ENCODE results near the gene RASD2. TPM values are rescaled to one million over a fixed set of nuclear protein-coding genes. Genes with fewer than 3 reads are reported as not detected.
"Not testable (repeated sequence)": the region's sequence is repeated elsewhere in the genome, so short reads cannot be mapped to it uniquely, and the experiment has no call there.

The RASD2 gene, protein sequence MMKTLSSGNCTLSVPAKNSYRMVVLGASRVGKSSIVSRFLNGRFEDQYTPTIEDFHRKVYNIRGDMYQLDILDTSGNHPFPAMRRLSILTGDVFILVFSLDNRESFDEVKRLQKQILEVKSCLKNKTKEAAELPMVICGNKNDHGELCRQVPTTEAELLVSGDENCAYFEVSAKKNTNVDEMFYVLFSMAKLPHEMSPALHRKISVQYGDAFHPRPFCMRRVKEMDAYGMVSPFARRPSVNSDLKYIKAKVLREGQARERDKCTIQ
- 0.73 TPM for polyA plus RNA-seq (2013, experiment 1 of 2; ENCODE audit: insufficient read length)
- 1.0 TPM for polyA plus RNA-seq (2013, experiment 2 of 2; ENCODE audit: insufficient read length)

DNA sequence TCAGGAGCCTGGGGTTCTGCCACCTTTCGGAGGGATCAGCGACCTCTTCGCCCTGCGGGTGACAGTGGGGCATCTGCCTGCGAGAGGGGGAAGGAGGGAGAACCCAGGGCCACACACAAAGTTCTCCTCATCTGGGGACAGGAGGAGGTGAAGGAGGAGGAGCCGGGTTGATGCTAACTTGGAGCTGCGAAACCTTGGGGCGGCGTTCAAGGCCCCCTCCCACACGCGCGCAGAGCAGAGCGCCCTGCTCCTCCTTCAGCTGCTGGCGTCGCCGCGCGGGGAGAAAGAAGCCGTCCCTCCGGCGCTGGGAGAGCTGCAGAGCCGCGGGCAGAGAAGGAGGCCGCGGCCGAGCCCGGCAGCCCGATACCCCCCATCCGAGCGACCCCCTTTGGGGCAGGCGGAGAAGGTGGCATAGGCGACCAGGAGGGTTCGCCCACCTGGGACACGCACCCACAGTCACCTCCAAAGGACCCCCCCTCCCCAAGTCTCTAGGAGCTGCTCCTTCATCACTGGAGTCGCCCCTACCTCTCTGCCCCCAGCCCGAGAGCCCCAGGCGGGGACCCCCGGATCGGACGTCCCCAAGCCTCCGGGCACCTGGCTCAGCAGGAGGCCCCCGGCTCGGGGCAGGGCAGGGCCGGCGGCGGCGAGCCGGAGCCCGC is at the start of gene RASD2:
Gene RASD2 (plus strand): TSS at position 237 of the 659 bp plus-strand sequence. CDS start 5,979 bp downstream, outside the sequence.
- DNase-seq, result no peak

DNA sequence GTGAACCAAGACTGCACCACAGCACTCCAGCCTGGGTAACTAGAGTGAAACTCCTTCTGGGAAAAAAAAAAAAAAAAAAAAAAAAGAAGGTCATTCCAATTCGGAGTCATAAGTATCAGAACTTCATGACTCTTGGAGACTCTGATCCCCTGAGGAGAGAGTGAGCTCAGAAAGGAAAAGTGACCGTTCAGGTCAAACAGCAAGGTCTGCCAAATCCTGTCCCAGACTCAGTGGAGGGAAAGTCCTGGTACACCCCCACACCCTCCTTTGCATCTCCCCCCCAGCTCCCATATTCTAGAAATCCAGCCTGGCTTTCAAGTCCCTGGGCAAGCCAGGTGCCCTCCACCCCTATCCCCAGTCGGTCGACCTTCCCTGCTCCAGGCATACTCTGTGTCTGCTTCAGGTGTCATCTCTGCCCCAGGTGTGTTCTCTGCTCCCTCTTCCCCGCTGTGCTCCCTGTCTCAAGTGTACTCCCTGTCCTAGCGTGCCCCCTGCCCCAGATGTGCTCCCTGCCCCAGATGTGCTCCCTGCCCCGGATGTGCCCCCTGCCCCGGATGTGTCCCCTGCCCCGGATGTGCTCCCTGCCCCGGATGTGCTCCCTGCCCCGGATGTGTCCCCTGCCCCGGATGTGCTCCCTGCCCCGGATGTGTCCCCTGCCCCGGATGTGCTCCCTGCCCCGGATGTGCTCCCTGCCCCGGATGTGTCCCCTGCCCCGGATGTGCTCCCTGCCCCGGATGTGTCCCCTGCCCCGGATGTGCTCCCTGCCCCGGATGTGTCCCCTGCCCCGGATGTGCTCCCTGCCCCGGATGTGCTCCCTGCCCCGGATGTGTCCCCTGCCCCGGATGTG is 49.3 kb upstream of the RASD2 start:
- DNase-seq, result not testable (repeated sequence)

DNA sequence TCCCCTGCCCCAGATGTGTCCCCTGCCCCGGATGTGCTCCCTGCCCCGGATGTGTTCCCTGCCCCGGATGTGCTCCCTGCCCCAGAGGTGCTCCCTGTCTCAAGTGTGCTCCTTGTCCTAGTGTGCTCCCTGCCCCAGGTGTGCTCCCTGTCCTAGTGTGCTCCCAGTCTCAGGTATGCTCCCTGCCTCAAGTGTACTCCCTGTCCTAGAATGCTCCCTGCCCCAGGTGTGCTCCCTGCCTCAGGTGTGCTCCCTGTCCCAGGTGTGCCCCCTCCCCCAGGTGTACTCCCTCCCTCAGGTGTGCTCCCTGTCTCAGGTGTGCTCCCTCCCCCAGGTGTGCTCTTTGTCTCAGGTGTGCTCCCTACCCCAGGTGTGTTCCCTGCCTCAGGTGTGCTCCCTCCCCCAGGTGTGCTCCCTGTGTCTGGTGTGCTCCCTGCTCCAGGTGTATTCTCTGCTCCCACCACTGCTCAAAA is 48.7 kb upstream of the RASD2 start:
- DNase-seq, result no peak

DNA sequence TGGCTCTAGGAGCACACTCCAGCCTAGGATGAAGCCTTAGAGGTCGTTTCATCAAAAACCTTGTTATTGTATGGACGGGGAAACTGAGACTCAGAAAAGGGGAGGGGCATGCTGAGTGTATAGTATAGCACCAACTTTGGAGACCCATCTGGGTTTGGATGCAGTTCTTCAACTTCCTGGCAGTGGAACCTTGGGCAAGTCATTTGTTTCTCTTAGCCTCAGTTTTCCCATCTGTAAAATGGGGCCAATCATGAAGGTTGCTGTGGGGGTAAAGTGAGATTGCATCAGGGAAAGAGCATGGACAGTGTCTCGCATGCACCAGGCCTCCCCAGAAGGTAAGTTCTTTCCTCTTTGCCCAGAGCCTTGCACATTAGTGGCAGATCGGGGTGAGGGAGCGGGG is 47.6 kb upstream of the RASD2 start:
- no peak for DNase-seq

DNA sequence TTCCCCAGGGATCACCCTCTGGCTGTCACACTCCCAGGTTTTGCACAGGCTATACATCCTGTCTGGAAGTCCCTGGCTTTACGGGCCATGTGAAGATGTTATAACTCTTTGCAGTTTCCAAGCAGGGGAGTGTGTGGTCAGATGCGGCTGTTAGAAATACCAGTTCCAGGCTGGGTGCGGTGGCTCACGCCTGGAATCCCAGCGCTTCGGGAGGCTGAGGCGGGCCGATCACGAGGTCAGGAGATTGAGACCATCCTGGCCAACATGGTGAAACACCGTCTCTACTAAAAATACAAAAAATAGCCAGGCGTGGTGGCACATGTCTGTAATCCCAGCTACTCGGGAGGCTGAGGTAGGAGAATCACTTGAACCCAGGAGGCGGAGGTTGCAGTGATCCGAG is 44.9 kb upstream of the RASD2 start:
- not testable (repeated sequence) for DNase-seq

DNA sequence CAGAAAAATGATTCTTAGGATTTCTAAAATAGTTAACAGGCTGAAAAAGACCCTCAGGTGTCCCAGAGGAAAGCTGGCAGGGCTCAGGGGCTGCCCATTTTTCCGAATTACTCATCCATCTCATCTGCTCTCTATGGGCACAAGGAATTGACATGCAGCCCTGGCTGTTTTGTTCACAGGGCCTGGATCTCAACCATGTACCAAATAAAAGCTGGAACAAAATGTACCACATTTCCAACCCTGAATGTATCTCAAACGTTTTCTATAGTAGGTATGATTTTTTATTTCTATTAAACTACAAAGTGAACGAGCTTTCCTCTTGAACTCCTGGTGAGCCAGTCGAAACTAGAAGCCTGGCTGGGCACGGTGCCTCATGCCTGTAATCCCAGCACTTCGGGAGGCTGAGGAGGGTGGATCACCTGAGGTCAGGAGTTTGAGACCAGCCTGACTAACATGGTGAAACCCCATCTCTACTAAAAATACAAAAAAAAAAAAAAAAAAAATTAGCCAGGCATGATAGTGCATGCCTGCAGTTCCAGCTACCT is 43.8 kb upstream of the RASD2 start:
- no peak for DNase-seq

DNA sequence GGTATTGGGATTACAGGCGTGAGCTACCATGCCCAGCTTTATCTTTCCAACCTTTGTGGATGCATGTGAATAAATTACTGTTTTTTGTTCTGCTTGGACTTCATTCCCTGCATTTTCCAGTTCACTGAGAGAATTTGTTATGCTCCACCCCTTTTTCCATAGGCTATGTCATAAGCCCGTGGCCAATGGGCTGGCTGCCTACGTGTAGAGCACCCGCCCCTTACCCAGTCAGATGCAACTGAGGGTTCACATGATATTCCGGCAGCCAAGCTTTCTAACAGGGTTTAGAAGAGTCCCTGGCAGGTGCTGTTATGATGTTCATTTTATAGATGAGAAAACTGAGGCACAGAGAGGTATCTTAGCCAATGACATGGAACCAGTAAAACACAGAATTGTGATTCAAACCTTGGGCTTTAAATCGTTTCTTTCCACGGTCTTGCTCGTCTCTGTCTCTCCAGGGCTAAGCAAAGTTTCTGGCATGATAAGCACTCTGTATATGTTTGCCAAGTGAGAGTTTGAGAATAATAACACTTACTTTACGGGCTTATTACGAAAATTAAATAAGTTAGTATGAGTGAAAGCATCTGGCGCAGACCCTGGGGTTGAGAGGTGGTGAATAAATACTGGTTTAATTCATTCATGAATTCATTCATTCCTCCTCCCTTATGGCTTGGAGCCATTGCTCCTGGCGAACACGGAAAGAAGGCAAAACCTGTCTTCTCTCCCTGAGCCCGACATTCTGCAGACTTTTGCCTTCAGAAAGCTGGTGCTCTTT is 42.4 kb upstream of the RASD2 start:
- DNase-seq, result no peak

DNA sequence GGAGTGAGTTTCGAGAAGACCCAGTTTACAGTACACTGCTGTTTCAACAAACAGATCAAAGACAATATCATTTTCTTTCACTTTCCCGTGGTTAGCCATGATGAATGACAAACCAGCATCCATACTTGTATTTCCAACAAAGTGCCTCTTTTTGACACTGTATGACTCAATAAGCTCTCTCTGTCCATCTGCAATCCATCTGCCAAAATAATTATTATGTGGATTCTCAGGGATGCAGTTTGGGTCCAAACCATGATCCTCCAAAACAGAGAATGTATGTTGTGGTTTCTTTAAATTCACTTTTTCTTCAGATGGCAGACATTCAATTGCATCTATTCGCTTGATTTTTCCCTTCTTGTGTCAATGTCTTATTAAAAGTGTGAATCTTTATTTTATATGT is 37.8 kb upstream of the RASD2 start:
- peak; percentile 6 for DNase-seq

DNA sequence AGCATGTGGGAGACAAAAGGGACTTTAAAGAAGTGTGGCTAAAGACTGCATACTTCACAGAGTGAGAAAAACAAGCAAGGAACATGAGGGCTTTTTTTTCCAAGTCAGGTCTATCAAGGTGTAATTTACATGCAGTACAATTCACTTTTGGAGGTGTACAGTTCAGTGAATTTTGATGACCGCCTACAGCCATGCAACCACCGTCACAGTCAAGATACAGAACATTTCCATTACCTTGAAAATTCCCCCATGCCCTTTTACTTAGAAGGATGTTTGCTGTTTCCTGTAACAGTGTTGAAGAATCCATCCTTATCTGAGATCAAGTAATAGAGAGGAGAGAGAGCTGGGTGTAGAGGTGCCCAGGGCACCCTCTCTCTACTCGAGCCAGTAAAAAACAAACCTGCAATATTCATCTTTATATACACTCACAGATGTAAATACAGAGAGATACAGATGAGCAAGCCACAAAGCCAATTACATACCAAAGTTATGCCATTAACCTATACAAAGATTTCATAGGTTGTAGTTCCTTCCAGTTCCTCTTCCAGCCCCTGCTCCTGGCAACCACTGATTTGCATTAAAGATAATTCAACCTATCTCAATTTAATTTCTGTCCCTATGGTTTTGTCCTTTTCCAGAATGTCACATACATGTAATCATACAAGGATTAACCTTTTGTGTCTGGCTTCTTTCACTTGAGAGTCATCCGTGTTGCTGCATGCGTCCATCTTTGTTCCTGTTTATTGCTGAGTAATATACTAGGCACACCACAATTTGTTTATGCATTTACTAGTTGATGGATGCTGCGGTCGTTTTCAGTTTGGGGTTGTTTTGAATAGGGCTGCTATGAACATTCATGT is 35.0 kb upstream of the RASD2 start:
- DNase-seq, result no peak

DNA sequence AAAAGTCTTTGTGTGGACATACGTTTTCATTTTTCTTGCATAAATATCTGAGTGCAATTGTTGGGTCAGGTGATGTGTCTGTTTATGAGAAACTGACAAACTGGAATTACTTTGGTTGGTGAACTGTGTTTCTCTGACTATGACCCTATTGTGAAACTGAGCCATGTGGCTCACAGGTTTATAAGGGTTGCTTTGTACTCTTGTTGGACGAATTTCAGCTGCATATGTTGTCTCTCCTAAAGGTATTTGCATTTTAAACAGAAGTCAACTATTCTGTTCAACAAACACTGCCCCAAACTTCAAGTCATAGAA is 34.4 kb upstream of the RASD2 start:
- DNase-seq, result no peak

DNA sequence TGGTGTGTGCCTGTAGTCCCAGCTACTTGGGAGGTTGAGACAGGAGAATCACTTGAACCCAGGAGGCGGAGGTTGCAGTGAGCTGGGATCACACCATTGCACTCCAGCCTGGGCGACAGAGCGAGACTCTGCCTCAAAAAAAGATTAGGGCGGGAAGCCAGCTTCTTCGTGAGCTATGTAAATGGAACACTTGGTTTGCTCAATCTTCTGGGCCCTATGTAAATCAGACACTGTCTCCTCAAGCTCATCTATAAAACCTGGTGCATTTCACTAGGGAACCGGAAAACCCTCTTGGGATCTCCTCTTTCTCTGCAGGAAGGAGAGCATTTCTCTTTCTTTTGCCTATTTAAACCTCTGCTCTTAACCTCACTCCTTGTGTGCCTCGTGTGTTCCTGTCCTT is 32.8 kb upstream of the RASD2 start:
- not testable (repeated sequence) for DNase-seq

DNA sequence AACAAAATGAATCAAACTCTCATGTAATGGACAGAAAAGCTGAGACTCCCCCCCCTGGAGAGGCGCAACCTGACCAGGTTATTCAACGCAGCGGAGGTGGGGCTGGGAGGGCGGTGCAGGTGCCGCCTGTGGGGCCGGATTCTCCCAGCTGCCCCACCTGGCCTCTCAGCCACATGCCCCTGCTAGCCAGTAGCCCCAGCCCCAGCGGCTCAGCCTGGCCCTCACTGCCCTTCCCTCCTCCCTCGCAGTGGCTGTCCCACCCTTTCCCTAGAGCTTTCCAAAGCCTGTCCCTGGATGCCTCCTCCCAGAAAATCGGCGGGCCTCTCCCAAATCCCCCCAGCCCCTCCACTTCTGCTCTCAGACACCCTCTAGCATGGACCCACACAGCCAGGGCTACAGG is 31.2 kb upstream of the RASD2 start:
- DNase-seq, result no peak

DNA sequence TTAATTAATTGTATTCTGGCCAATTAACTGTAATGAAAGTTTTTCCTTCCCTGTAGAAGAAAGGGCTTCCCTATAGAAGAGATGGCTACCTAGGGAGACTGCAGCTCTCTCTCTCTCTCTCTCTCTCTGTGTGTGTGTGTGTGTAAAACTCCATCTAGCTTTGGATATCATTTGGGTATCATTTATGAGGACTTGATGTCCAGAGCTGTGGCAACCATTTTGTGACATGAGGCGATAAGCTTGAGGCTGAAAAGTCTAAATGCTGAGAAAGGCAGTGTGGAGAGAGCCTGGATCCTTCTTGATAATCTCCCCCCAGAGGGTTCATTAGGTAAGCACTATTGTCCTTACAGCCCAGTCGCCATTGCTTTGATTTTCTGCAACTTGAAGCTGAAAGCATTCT is 30.7 kb upstream of the RASD2 start:
- no peak for DNase-seq

DNA sequence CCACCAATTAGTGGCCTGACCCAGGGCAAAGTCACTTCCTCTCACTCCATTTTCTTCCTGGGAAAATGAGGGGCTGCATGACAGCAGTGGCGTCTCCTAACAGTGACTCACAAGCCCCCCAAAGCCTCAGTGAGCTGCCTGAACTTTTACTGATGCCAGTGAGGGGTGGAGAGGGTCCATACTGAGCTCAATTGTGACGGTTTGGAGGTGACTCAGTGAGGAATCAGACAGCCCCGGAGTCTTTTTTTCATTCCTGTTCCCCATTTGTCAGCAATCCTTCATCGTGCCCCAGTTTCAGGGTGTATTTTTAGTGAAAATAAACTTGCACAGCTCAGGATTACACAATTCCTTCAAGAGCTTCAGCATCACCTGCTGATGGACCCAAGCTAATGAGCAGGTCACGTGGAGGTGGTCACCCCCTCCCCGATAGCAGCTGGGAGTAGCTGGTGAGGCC is 30.1 kb upstream of the RASD2 start:
- no peak for DNase-seq

DNA sequence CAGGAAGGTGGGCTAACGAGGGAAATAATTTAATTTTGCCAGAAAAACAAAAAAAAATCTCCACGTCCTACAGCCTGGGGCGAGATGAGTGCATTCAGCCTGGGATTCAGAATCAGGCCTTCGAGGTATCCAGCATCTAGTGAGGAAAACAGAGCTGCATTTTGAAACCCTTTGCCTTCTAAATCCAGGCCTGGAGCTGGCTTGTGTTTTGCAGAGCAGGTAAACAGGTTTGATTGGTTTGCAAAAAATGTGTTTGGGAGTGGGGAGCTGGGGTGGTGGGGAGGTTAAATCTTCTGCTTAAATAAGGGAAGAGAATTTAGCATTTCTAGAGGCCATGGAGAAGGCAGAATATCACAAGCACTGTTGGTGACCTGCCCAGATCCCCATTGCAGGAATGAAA is 29.7 kb upstream of the RASD2 start:
- DNase-seq, result no peak

DNA sequence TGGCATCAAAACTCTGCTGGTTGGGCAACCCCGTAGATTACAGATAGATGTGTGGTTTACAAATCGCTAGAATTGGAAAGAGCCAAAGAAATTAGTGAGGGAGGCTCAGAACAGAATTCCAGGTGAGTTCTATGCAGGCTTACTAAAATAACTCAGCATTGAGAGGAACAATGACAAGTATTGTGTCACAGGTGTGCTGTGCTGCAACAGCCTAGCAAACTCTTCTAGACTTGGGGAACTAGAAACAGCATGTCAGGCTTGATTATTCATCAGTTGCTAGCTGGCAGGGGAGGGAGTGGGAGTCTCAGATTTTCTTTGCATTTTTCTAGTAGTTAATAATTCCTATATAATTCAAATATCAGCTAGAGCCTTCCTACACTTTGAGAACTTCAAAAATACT is 26.3 kb upstream of the RASD2 start:
- no peak for DNase-seq

DNA sequence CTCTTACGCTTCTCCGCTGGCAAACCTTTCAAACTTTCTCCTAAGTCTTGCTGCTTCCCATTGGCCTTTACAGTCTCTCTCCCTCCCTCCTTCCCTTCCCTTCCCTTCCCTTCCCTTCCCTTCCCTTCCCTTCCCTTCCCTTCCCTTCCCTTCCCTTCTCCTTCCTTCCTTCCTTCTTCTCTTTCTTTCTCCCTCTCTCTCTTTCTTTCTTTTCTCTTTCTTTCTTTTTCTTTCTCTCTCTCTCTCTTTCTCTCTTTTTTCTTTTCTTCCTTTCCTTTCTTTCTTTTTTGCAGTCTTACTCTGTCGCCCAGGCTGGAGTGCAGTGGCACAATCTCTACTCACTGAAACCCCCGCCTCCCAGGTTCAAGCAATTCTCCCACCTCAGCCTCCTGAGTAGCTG is 24.7 kb upstream of the RASD2 start:
- not testable (repeated sequence) for DNase-seq

DNA sequence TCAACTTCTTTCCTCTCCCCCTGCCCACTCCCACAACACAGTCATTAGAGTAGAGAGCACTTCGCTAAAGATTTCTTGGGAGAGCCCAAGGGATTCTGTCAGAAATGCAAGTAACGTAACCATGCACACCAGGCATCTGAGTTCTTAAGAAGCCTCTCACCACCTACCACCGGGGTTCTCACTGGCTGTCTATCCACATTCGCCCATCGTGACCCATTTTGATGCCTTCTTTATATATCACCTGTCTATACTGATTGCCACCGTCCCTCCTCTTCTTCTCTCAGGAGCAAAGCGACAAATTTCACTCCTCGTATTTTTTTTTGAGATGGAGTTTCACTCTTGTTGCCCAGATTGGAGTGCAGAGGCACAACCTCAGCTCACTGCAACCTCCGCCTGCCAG is 23.9 kb upstream of the RASD2 start:
- no peak for DNase-seq

DNA sequence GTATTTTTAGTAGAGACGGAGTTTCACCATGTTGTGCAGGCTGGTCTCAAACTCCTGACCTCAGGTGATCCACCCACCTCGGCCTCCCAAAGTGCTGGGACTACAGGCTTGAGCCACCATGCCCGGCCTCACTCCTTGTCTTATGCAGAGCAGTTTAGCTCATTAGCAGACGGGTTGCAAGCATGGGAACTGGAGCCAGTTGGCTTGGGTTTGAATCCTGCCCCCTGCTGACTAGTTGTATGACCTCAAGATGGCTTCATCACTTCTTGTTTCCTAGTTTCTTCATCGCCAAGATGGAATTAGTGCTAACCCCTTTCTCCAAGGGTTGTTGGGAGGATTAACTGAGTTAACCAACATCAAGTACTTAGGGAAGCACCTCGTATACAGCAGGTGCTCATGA is 23.4 kb upstream of the RASD2 start:
- DNase-seq, result no peak

DNA sequence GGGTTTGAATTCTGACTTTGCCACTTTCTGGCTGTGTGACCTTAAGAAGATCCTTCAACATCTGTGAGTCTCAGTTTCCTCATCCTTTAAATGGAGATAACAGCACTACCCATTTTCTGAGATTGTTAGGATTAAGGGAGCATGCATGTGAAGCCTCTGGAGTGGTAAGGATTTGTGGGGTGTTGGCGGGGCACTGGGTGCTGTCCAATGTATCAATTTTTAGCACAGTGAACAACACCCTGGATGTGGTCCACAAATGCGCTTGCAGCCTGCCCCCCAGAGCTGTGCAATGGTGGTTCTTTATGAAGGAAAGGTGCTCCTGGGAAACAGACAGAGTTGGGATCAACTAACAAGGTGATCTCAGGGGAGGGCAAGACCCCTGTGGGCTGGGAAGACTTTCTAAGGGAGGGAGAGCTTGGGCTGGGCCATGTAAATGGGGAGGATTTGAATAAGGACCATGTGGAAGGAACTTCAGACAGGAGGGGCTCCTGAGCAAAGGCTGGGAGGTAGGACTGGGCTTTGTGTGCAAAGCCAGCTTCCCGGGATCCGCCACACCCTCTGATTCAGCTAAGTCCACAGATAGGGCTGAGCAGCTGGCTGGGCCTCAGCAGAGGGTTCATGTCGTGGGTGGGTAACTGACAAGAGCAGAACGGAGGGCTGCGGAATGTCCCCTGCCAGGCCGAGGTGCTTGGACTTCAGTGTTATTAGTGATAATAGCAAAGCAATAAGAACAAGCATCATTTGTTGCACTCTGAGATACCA is 22.7 kb upstream of the RASD2 start:
- no peak for DNase-seq

All from fibroblast of skin of scalp (primary cell).